KBM-7 (cell line): Measurements from ENCODE around the gene CWF19L2.
"Not testable (repeated sequence)": the region's sequence is repeated elsewhere in the genome, so short reads cannot be mapped to it uniquely, and the experiment has no call there.

Experiments
- DNase-seq: peaks from one replicate; pipeline ENCODE4 v3.0.0-alpha.2; 2015
- in situ Hi-C: fragments of 300-500 bp; cut with MboI; formaldehyde crosslinking; loops from 2 replicates; pipeline ENCODE4 v1.14.3; 2020; ENCODE audit warnings: low sequenced_read_pairs, low pct_unique_long_range_greater_than_20kb, mixed read lengths

The CWF19L2 gene

DNA sequence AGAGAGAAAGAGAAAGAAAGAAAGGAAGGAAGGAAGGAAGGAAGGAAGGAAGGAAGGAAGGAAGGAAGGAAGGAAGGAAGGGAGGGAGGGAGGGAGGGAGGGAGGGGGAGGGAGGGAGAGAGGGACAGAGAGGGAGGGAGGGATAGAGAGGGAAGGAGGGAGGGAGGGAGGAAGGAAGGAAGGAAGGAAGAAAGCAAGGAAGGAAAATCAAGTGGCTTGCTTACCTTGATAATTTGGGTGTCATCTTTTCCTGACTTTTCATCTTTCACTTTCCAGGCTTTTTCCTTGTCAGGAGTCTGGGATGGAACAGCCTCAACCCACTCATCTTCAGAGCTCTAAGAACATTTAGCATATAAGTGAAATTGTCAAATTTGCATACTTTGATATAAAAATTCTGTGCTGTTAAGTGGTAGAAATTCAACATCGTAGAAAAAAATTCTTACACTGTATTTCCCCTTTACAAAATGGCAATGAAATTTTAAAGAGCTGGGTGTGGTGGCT lies 14.9 kb downstream of the CWF19L2 start:
- no peak for DNase-seq
- in situ Hi-C loops, result no loop called here

DNA sequence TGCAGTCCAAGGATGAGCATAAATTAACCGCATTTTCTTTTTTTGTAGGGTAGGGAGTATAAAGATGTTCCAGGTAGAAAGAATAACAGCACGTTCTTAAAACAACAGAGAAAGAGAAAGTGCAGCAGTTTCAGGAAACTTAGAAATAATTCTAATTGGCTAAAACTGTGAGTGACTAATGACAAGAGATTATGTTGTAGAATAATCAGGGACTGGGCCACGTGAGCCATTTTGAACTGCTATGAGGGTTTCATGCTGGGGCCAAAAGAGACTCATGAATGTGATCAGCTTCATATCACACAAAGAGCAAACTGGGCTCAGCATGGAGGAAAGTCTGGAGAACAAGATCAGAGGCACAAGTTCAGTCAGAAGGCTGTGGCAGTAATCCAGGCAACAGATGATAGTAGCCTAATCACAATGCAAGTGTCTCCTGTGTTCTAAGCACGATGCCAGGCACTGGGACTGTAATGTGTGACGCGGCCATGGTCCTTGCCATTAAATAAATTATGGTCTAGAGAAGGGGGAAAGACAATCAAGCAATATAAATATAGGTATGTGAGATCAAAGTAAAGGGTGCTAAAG lies 17.9 kb downstream of the CWF19L2 start:
- in situ Hi-C loops, result no loop called here
- DNase-seq, result no peak

DNA sequence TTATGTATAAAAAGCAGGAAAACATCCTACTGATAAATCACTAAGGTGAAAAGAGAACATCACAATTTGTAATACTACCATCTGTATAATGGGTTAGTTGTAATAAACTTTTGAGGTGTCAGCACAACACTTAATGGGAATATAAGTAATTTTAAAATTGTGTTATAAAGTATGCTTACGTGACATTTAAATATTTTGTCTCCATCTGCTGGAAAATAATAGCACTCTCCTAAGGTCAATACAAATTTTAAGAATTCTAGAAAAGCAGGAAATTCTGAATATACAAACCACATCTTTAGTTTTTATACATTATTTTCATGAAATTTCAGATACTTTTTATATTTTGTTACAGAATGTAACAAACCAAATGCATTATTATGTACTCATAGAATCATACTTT lies 19.5 kb downstream of the CWF19L2 start:
- in situ Hi-C loops, result no loop called here

DNA sequence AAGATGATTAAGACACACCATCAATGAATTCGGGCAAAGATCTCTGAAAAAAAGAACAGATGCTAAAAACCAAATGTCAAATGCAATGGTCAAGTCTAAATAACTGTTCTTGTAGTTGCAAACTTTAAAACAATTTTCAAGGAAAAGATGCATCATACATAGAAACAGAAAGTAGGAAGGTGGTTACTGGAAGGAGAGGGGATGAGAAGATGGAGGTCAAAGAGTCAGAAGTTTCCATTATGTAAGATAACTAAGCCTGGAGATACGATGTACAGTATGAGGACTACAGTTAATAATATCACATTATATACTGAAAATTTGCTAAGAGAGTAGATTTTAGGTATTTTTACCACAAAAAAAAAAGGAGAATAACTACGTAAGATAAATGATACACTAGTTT lies 27.1 kb downstream of the CWF19L2 start:
- in situ Hi-C loops, result no loop called here
- DNase-seq, result no peak

More for the DNA sequence above, 19.5 kb downstream of the CWF19L2 start:
- DNase-seq, result no peak

GRCh38 chr11:107427569-107428180 lies 29.9 kb downstream of the CWF19L2 start:
- in situ Hi-C loops, result no loop called here
- DNase-seq, result peak; percentile 11

DNA sequence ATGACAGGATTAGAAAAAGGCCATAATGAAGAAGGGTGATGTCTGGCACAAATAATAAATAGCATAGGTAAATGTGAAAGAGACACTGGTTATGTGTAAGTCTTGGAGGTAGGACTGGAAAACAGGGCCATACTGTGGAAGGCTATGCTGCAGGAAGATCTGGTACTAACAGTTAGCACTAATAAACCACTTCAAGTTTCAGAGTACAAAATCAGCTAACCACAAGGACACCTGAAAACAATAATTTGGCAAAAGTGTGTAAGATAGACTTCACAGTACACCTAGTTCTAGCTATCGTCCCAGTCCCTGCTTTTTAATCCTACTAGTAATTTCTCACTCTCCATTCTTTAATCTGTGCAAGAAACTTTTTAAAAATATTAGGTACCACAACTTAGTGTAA lies 44.3 kb downstream of the CWF19L2 start:
- in situ Hi-C loops, result no loop called here
- no peak for DNase-seq

GRCh38 chr11:107408762-107409211 lies 48.8 kb downstream of the CWF19L2 start:
- in situ Hi-C loops, result no loop called here
- DNase-seq, result no peak

GRCh38 chr11:107405260-107405659 lies 52.4 kb downstream of the CWF19L2 start:
- in situ Hi-C loops, result no loop called here
- DNase-seq, result no peak

DNA sequence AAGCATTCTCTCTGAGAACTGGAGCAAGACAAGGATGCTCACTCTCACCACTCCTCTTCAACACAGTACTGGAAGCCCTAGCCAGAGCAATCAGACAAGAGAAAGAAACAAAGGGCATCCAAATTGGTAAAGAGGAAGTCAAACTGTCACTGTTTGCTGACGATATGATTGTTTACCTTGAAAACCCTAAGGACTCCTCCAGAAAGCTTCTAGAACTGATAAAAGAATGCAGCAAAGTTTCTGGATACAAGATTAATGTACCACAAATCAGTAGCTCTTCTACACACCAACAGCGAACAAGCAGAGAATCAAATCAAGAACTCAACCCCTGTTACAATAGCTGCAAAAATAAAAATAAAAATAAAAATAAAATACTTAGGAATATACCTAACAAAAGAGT lies 56.5 kb downstream of the CWF19L2 start:
- not testable (repeated sequence) for DNase-seq

GRCh38 chr11:107397357-107397756 lies 60.3 kb downstream of the CWF19L2 start:
- DNase-seq, result no peak

More for the DNA sequence above, 56.5 kb downstream of the CWF19L2 start:
- in situ Hi-C loops, result not testable (repeated sequence)

DNA sequence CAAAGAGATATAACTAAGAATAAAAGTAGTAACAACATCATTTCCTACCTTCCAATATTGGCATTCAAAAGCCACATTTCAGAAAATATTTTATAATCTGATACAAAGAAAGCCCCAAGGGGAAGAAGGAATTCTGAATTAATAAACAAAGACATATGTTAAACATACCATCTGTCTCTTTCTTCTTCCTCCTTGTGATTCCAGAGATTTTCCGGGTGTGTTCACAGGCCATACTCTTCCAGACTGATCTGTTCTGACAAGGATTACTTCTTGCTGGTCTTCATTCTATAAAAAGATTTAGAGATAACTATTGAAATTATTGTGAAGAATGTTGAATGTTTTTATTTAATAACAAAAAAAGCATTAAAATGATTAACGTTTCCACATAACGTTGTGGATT lies 65.0 kb downstream of the CWF19L2 start:
- in situ Hi-C loops, result no loop called here
- DNase-seq, result no peak

More at GRCh38 chr11:107397357-107397756, 60.3 kb downstream of the CWF19L2 start:
- in situ Hi-C loops, result no loop called here

DNA sequence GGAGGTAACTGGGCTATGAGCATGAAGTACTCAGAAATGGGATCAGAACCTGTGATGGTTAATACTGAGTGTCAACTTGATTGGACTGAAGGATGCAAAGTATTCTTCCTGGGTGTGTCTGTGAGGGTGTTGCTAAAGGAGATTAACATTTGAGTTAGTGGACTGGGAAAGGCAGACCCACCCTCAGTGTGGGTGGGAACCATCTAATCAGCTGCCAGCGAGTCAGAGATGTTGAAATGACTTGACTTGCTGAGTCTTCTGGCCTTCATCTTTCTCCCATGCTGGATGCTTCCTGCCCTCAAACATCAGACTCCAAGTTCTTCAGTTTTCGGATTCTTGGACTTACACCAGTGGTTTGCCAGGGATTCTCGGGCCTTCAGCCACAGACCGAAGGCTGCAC lies 66.9 kb downstream of the CWF19L2 start:
- DNase-seq, in situ Hi-C loops: not testable (repeated sequence)

DNA sequence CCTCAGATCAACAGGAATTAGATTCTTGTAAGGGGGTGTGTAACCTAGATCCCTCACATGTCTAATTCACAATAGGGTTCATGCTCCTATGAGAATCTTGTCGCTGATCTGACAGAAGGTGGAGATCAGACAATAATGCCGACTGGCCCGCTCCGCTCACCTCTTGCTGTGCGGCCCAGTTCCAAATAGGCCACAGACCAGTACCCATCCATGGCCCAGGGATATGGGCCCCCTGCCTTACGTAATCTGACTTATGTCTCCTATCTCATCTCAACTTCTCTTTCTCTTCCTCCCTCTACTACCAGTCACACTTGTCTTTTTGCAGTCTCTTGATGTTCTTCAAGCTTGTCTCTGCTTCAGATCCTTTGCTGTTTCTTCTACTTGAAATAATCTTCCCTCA lies 70.0 kb downstream of the CWF19L2 start:
- in situ Hi-C loops, result no loop called here
- DNase-seq, result no peak

GRCh38 chr11:107385361-107385981 lies 72.2 kb downstream of the CWF19L2 start:
- in situ Hi-C loops, result no loop called here
- DNase-seq, result no peak

DNA sequence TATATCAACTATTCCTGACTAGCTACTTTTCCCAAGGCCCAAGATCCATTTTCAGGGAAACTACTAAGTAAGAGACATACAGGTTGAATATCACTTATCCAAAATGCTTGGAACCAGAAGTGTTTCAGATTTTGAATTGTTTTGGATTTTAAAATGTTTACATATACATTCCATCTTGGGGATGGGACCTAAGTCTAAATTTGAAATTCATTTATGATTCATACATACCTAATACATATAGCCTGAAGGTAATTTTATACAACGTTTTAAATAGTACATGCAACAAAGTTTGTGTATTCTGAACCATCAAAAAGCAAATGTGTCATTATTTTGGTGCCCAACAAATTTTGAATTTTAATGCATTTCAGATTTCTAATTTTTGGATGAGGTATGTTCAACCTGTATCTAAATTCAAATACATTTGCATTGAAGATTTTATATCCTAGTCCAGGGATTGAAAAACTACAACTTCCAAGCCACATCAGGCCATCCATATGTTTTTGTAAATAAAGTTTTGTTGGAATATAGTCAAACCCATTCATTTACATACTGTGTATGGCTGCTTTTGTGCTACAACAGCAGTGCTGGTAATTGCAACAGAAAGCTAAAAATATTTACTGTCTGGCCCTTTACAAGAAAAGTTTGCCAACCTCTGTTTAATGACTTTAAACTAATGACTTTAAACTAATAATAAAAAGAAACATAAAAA lies 73.3 kb downstream of the CWF19L2 start:
- in situ Hi-C loops, result no loop called here
- no peak for DNase-seq

DNA sequence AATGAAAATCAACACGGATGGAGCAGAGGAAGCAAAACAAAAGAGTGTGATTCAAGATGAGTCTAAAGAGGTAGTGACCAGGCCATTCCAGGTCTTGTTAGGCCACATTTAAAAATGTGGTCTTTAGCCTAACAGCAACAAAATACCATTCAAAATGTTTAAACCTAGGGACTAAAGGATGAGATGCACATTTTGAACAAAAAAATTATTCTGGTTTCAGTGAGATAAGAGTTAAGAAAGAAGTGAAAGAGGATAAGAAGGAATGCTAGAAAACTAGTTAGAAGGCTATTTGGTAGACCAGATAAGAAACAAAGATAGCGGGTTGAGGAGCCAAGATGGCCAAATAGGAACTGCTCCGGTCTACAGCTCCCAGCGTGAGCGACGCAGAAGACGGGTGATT lies 85.2 kb downstream of the CWF19L2 start:
- in situ Hi-C loops, result no loop called here

GRCh38 chr11:107370390-107370789 lies 87.2 kb downstream of the CWF19L2 start:
- in situ Hi-C loops, result no loop called here

More for the DNA sequence above, 85.2 kb downstream of the CWF19L2 start:
- no peak for DNase-seq

DNA sequence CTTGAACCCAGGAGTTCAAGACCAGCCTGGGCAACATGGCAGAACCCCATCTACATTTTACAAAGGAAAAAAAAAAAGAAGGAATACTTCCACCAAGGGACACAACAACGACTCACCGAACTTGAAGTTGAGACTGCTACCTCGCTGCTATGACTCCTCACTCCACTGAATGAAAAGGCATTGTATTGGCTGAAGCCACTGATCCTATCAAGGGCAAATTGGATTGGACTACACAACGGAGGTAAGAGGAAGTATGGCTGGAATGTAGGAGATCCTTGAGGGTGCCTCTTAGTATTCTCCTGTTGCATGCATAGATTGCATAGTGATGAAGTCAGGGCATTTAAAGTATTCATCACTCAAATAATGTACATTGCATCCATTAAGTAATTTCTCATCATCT lies 97.9 kb downstream of the CWF19L2 start:
- in situ Hi-C loops, result no loop called here
- DNase-seq, result no peak

More at GRCh38 chr11:107370390-107370789, 87.2 kb downstream of the CWF19L2 start:
- no peak for DNase-seq

DNA sequence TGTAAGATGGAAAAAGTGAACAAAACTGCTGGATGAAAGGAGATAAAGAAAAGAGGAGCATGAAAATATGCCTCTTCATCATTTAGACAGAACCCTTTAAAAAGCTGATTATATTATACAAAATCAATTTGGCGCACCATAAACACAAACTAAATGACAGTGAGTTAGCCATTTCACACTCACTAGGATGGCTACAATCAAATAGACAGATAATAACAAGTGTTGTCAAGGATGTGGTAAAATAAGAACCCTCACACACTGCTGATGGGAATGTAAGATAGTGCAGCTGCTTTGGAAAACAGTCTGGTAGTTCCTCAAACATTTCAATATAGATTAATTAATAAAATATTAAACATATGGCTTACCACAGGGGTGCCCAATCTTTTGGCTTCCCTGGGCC lies 99.7 kb downstream of the CWF19L2 start:
- DNase-seq, result no peak
- in situ Hi-C loops, result no loop called here

DNA sequence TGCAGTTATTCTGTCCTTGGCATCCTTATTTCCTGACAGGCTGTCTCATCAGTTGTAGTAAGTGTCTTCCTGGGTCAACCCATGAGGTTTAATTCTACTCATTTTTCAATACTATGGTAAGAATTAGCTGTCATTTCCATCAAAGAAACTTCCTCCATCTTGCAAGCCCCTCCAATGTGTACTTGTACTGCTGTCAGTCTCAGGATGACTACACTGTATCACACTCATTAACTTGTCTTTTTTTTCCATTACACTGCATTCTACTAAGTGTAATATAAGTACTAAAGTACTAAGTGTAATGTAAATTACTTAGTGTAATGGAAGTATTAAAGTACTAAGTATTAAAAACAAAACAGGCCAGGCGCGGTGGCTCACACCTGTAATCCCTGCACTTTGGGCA lies 102.8 kb downstream of the CWF19L2 start:
- in situ Hi-C loops, result no loop called here
- no peak for DNase-seq
